BE2C (cell line): ENCODE data around the gene CNTROB.

ENCODE experiments used
- DNase-seq: peaks from one replicate; pipeline ENCODE4 v3.0.0-alpha.2; 2020
- H3K27me3 ChIP-seq: fragments of 250-450 bp; sonication (Bioruptor Pico); 2 replicates; pipeline ENCODE4 v1.5.1; 2020; ENCODE audit warnings: mild to moderate bottlenecking
- H3K36me3 ChIP-seq: fragments of 250-450 bp; sonication (Bioruptor Pico); 2 replicates; pipeline ENCODE4 v1.5.1; 2020; ENCODE audit warnings: mild to moderate bottlenecking
- H3K4me1 ChIP-seq: fragments of 250-450 bp; sonication (Bioruptor Pico); 2 replicates; pipeline ENCODE4 v1.5.1; 2020
- H3K4me3 ChIP-seq: 2 replicates; pipeline ENCODE4 v1.5.1; 2011; ENCODE audit warnings: low read depth, low read length
- H3K9me3 ChIP-seq: fragments of 250-450 bp; sonication (Bioruptor Pico); 2 replicates; pipeline ENCODE4 v1.5.1; 2020
- TF ChIP-seq, protein P1 (sequence below): IDR thresholded peaks from 2 replicates; pipeline ENCODE4 v1.5.1; 2012; ENCODE audit warnings: mild to moderate bottlenecking, low read depth, low read length

The CNTROB gene

DNA sequence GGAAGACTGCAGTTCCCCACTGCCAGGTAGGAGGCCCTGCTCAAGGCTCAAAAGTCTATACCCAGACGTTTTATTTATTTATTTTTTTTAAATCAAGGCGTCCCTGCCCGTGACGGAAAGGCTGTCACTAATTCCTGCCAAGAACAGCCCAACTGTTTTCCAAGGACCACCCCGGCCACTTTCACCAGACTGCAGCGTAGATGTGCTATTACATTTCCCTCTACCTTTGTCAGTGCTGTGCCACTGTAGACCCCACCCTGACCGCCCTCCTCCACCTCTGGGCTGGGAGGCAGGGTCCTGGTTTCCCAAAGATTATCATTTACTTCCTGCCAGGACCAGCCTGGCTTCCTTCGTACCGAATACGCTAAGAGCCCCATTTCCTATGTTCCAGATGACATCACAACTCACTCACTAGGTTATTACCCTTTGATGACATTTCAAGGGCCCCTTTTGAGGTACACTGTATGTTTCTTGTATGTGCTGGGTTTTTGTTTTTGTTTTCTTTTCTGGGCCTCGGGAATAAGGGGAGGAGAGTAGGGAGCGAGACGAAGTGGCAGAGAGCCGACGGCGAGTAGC lies 9.6 kb upstream of the CNTROB start:
- DNase-seq, result no peak
- Histone ChIP-seq H3K36me3 (no peaks in the 10 kb centered on the region), H3K4me3 (peak overlapping the region; percentile 22; the same call in 1 of the 2 replicates), H3K4me1 (no peaks in the 10 kb centered on the region), H3K27me3 (no peaks in the 10 kb centered on the region), H3K9me3 (no peaks in the 10 kb centered on the region)
- TF ChIP-seq, protein P1, sequence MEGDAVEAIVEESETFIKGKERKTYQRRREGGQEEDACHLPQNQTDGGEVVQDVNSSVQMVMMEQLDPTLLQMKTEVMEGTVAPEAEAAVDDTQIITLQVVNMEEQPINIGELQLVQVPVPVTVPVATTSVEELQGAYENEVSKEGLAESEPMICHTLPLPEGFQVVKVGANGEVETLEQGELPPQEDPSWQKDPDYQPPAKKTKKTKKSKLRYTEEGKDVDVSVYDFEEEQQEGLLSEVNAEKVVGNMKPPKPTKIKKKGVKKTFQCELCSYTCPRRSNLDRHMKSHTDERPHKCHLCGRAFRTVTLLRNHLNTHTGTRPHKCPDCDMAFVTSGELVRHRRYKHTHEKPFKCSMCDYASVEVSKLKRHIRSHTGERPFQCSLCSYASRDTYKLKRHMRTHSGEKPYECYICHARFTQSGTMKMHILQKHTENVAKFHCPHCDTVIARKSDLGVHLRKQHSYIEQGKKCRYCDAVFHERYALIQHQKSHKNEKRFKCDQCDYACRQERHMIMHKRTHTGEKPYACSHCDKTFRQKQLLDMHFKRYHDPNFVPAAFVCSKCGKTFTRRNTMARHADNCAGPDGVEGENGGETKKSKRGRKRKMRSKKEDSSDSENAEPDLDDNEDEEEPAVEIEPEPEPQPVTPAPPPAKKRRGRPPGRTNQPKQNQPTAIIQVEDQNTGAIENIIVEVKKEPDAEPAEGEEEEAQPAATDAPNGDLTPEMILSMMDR, result no peak

DNA sequence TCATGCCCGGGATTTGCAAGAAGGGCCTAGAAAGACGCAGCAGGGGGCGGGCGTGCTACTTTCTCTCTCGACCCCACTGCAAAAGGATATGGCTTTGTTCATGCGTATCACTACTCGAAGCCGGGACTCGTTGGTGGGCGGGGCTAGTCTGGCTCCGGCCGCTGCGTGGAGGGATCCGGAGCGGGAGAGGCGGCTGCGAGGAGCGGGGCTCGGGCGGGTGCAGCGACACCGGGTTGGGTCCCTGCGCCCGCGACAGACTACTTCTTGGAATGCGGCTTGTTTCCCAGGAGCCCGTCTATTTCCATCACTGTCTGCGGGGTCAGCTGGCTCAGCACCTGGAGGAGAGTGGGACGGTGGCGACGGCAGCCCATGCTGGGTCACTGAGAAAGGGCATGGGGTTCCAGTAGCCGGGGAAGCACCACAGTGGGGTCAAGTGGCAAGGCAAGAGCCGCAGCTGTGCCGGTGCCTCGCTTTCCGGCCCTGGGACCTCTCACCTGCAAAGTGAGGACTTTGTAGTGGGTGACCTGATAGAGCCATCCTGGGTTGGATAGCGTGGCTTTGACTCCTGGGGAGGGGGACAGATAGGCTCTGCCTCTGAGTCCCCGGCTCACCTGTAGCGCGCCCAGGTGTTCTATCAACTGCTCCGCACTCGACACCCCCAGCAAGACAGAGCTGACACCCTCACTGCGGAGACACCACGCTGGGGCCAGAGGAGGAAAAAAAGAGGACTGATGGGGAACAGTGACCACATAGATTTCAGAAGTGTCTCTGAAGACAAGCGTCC lies 9.0 kb upstream of the CNTROB start:
- Histone ChIP-seq H3K4me1 (no peaks in the 10 kb centered on the region), H3K36me3 (no peaks in the 10 kb centered on the region), H3K4me3 (peak overlapping the region; percentile 22; the same call in 1 of the 2 replicates), H3K27me3 (no peaks in the 10 kb centered on the region), H3K9me3 (no peaks in the 10 kb centered on the region)
- TF ChIP-seq, protein P1, result peak; percentile 14; the same call in 1 of the 2 replicates
- DNase-seq, result peak; percentile 69

DNA sequence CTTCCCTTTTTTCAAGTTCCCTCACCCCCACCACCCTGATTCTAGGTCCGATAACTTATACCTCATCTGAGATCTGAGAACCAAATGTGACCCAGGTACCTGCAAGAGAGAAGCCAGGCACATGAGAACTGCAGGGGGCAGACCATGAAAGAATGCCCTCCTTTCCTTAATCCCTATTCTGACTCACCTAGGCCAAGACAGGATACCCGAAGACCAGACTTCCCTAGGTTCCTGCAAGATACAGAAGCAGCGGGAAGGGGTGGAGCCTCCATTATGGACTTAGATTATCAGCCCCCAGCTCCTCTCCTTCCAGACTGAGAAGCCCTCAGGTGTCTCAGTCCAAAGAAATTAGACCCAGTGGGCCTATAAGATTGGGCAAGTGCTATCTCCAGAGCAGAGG lies 4.4 kb upstream of the CNTROB start:
- Histone ChIP-seq H3K4me3 (no peak overlapping the region), H3K27me3 (no peaks in the 10 kb centered on the region), H3K4me1 (no peaks in the 10 kb centered on the region), H3K36me3 (no peaks in the 10 kb centered on the region), H3K9me3 (no peaks in the 10 kb centered on the region)
- no peak for DNase-seq
- TF ChIP-seq, protein P1, result no peak

DNA sequence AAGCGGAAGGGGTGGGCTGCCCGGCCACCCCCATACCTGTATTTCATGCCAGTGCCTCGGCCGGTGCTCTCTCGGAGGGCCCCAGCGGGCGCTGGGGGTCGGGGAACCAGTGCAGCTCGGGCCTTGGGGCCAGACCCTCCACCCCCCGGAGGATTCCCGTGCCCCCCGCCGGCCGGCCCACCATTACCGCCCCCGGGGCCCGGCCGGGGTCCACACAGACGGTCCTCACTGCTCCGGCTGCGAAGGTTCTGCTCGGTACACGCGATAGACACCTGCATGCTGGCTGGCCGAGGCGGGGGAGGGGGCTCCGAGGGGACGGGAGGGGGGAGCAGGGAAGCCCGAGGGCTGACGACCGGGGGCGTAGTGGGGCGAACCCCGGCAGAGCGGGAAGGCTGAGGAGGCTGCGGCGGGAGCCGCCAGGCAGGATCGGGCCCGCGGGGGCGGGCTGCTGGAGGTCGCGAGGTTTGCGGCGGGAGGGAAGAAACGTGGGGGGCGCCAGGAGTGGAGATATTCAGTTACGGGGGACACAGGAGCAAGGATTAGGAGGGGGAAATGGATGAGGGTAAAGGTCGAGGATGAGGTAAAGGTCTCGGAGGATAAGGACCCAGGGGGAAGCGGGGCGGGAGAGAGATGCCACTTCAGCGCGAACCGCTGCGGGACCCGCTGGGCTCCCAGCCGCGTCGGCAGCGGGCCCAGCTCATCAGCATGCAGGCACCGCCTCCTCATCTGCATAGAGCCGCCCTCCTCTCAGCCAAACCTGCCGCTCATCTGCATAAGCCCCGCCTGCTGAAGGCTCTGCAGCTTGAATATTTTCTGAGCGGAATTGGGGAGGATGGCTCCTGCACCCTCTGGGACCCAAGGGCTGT lies 2.6 kb upstream of the CNTROB start, which contains the start of gene KCNAB3:
Gene KCNAB3, minus strand, starts transcription at position 699 of the 866 bp plus-strand sequence. Its CDS starts 421 bp downstream, at position 278.
- peak; percentile 77 for DNase-seq
- no peaks in the 10 kb centered on the region for H3K27me3 ChIP-seq
- no peaks in the 10 kb centered on the region for H3K4me1 ChIP-seq
- H3K36me3 ChIP-seq, result no peaks in the 10 kb centered on the region
- peak within 1 kb of the TSS; percentile 57 for H3K4me3 ChIP-seq
- TF ChIP-seq, protein P1, result no peak
- H3K9me3 ChIP-seq, result no peaks in the 10 kb centered on the region

DNA sequence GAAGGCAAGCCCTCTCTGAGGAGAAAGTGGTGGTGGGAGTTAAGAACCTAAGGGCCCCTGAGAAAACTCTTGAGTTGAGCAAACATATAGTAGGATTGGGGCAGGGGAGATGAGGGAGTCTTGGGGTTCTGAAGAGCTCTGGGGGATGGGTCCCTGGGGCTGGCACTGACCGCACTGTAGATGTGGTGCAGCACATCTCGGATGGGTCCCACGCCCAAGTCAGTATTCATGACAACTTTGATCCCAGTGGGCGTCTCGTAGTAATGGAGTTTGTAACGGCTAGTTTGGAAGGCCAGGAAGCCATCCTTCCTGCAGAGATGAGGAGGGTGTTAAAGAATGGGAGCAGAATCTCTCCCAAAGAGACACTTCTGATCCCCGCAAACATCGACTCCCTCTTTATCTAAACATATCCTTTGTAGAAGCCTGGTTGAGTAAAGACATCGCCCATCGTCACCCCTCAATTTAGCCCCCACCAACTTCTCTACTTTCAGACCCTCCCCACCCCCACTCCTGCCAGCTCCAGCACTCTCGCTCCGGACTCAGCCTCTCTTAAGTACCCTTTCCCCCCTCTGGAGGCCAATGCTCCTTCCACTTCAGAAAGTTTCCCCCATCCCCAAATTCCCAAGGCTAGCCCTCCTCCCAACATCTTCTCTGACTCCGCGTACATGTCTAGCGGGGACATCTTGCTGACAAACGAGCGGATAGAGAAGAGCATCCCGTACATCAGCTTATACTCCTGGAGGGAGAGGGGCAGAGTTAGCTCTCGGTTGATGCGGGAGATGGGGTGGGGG lies 970 bp upstream of the CNTROB start:
- Histone ChIP-seq H3K36me3 (no peaks in the 10 kb centered on the region), H3K27me3 (no peaks in the 10 kb centered on the region), H3K4me1 (no peaks in the 10 kb centered on the region), H3K4me3 (peak overlapping the region; percentile 82), H3K9me3 (no peaks in the 10 kb centered on the region)
- no peak for DNase-seq
- TF ChIP-seq, protein P1, result no peak
